GM18907 (cell line): ENCODE results near the gene KLRG1.

ENCODE experiments used
- ATAC-seq: cut with Tn5 transposase; IDR thresholded peaks from one replicate; pipeline ENCODE4 v1.9.1; 2021; ENCODE audit warnings: mild to moderate bottlenecking, moderate library complexity; ENCODE audit not compliant: unreplicated experiment

The KLRG1 gene

DNA sequence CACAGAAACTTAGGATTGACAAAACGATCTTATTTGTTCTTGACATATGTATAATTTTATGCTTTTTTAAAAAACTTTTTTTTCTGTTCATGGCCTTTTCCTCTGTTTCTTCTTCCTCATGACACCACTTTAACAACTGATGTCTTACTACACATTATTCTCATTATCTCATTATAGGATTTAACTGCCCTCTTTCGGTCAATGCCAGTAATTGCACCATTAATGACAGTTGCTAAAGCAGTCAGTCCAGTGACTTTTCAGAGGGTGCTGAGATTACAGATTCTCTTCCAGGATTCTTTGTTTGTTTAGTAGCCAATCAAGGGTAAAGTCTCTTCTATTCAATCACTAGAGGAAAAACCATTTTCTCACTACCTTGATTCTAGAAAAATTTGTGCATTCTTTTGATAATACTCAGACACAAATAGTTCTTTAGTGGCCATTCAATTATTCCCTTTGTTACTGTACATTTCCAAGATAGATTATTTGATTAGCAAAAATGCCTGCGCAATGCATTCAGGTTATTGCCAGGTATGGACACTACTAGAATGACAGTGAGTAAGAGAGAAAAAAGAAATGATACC is 50.1 kb downstream of the KLRG1 start:
- ATAC-seq: no peak

DNA sequence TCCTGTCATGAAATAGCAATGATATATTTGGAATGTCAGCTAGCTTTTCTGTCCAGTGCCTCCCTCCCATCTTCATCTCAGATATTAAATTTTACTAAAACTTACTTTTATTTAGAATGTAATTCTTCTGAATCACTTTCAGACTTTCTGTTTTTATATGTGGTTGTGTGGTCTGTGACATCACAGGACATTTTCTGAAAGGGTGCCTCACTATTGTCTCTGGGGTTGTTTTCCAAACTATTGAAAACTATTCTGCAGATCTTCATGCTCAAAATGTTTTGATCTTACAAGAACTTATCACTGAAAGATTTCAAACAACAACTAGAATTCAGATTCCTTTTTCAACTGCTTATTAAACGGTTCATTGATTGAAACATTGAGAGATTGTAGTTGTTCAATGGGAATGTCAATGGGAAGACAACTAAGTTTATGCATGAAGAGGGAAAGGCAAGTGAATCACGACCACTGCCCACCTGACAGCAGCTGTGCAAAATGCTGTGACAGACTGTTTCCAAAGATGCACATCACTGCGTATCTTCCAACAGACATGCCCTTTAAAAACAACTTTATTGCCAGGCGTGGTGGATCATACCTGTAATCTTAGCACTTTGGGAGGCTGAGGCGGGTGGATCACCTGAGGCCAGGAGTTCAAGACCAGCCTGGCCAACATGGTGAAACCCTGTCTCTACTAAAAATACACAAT is 51.3 kb downstream of the KLRG1 start:
- ATAC-seq: no peak

DNA sequence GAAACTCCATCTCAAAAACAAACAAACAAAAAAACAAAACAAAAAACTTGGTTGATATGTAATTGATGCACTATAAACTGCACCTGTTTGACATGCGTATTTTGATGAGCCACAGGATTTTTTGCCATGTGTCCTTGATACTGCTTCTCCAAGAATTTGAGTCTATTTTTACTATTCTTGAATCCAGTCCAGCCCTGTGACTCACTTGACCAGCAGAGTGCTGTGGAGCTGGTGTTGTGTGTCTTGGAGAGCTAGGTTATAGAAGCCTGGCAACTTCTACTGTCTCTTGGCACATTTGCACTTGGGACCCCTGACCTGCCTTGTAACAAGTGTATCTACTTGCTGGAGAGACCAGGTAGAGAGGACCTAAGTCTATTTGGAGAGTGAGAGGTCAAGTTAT is 52.0 kb downstream of the KLRG1 start:
- ATAC-seq: no peak

DNA sequence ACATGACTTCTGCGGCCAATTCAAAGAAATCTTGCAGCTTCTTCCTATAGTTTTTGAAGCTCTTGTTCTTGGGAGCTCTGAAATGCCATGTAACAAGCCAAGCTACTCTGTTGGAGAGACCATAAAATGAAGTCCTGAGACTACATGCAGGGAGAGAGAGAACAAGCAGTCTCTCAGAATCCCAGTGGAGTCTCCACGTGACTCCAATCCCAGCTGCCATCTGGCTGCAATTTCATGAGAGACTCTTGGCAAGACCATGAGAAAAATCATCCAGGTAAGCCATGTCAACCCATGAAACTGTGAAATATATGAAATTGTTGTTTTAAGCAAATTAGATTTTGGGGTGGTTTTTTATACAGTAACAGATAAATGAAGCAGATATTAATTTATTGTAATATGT is 54.4 kb downstream of the KLRG1 start:
- ATAC-seq: no peak

DNA sequence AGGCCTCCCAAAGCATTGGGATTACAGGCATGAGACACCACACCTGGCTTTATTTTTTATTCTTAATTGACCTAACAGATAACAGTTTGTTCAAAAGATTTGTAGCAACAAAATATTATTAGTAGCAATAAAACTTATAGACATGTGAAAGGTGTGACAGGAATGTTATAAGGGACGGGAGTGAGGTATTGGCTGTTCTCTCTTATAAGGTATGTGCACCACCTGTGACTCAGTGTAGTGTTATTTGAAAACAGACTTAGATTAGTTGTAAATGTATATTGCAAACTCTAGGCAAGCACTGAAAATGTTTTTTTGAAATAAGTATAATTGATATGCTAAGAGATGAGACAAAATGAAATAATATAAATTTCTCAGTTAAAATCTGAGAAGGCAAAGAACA is 57.8 kb downstream of the KLRG1 start:
- no peak for ATAC-seq

DNA sequence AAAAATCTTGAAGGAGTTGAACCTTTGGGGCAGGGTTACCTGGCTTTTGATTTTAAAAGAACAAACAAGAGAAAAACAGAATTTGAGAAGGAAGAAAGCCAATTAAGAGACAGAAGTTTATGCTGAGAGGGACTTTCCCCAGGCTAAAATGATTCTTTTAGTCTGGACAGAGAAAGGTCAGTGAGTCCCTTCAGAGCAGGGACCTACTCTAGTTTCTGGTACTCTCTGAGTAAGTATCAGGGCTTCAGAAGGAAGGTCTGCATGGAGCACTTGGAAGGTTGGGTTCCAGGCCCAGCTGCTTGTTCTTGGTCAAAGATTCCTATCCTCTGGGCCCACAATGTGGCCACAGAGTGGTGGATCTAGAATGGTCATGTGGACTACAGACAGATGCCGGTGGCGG is 59.6 kb downstream of the KLRG1 start:
- no peak for ATAC-seq

DNA sequence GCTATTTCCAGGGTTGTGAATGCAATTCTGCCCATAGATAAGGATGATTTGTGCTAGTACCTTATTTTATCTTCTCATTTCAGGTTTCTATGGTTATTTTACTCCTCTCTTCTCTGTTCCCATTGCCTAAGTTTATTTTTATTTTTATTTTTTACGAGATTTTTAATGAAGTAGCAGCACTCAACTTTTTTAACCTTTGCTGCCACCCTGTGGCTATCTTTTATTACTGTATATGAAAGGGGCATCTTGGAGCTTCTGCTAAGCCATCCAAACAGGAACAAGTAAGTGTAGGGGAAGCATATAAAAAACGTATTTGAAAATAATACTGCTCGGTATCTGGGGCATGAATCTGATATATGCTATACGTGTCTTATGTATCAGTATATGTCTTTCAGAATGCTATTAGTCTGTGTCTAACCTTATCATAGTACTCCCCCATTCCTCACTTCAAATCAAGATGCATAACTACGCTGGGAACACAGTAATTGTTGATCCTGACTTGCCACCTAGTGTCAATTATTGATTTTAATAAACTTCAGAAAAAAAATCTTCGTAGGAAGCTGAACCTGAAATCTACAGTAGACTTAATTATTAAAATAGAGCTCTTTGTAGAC is 60.3 kb downstream of the KLRG1 start:
- no peak for ATAC-seq

DNA sequence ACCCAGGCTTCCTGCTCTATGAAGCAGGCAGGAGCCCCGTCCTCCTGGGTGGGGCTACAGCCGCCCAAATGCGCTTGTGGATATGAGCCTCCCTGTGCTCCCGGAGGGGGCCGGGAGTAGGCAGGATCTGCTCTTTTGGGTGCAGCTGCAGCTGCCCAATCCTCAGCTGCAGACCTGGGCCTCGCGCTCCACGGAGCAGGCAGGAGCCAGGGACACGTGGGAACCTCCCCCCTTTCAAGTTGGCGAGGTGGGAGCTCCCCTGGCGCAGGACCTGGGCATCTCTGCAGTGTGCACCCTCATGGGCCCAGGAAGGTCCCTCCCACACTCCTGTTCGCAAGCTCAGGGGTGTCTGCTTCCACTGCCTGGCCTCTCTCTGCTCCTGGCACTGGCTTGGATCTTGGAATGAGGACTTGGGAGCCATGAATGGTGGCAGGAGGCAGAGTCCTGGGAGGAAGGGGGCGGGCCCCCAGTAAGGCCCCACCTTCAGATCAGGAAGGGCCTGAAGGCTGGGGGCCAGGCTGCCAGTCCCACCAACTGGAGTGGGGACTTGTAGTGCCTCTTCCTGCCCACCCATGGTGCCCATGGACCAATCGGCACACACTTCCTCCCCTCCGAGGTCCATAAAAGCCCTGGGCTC is 61.3 kb downstream of the KLRG1 start:
- ATAC-seq: no peak

DNA sequence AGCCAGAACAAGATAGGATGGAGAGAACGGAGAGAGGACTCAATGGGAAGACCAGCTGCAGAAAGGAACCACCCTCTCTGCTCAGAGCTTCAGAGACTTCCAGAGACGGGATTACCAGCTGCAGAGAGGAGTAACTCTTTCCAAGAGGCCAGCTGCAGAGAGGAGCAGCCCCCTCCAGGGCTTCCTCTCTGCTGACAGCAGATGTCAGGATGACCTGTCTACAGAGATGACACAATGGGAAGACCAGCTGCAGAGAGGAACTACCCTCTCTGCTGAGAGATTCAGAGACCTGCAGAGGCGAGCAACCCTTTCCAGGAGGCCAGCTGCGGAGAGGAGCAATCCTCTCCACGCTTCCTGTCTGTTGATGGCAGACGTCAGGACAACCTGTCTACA is 61.8 kb downstream of the KLRG1 start:
- no peak for ATAC-seq

DNA sequence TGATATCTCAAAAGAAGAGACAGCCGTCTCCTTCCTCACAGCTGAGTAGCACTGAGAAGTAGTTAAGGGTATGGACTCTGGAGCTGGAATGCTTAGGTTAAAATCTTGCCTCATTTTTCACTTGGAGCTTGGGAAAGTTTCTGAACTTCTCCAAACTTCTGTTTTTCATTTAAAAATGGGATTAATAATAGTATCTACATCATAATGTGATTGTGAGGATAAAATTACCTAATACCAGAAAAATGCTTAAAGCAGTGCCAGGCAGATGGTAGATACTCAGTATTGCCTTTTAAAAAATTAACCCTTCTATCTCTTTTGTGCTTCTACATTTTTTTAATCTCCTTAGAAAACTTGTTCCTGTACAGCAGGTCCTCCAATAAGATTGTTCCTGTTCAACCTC is 63.3 kb downstream of the KLRG1 start:
- no peak for ATAC-seq
